Measurements from ENCODE around the gene HDHD2.
A peak's percentile ranks its signal among the peaks of the same experiment; 100 is the strongest.

Gene HDHD2

DNA sequence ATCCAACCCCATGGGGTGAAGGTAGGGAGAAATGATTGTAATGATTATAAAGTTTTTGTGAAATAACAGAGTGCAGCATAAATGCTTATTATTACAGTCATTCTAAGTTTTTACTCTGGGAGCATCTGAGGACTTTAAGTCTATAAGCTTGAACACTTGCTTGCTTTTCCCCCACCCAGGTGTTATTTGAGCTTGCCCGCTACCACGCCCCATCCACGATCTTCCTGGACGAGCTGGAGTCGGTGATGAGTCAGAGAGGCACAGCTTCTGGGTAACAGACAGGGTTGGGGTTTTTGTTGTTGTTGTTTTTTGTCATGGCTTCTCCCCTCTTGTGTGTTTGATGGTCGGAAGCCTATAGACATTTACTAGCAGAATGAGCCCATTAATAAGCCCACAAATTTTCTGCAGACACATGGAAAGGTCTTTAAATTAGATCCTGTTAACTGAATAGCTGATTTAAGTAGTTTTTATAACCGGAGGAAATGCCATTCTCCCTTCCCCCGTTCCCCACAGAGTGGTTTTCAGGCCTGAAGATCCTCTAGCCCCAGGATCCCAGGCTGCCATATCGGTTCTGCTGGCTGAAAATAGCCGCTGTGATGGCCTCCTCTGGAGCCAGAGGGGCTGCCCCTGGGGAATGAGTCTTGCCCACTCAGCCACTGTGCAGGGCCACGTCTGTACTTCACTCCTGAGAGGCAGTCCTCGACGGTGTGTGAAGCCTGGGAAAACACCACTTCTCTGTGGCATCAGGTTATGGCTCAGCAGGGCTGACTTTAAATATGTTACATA lies 75.0 kb downstream of the HDHD2 start:
- Histone ChIP-seq H2BK15ac (ENCODE audit: low read depth, poor library complexity, severe bottlenecking) (no peak overlapping the region), H2AK5ac (ENCODE audit: low read length, severe bottlenecking) (no peak overlapping the region), H3K4me3 (ENCODE audit: insufficient read depth in 1 of 2, low read depth in 1 of 2, low read length in 2 of 2) (no peak overlapping the region), H3K18ac (ENCODE audit: low read depth in 1 of 2, low read length in 2 of 2) (peak overlapping the region in 1 of 2 experiments; percentile 30), H3K79me1 (replicated peaks; ENCODE audit: low read length, poor library complexity, severe bottlenecking) (no peaks in the 10 kb centered on the region), H3K36me3 (ENCODE audit: control insufficient read depth in 1 of 2, insufficient read depth in 2 of 2, low read depth in 1 of 2, low read length in 2 of 2) (peaks cover 0 to 8% of the 10 kb centered on the region in 2 experiments), H3K14ac (ENCODE audit: low read length in 2 of 2) (peak overlapping the region in 1 of 2 experiments; percentile 68), H3K27me3 (ENCODE audit: control insufficient read depth in 1 of 2, insufficient read depth in 1 of 2, low read length in 2 of 2) (no peaks in the 10 kb centered on the region), H3K9ac (ENCODE audit: low read length) (no peak overlapping the region), H2BK120ac (ENCODE audit: low read depth, low read length) (no peak overlapping the region), H2BK5ac (ENCODE audit: low read depth, low read length, poor library complexity, severe bottlenecking) (no peak overlapping the region), H4K91ac (ENCODE audit: low read length) (peak overlapping the region; percentile 47), H3K27ac (ENCODE audit: low read length, poor library complexity, severe bottlenecking) (no peak overlapping the region), H3K9me3 (ENCODE audit: control insufficient read depth, low read length) (no peaks in the 10 kb centered on the region), H3K4me2 (ENCODE audit: low read length, poor library complexity, severe bottlenecking) (no peak overlapping the region), H2BK12ac (ENCODE audit: low read length in 2 of 2) (no peak overlapping the region), H3K4ac (ENCODE audit: low read depth in 1 of 2, low read length in 2 of 2) (no peak overlapping the region), H4K8ac (ENCODE audit: low read length) (peak overlapping the region; percentile 76), H3K23ac (ENCODE audit: low read length in 2 of 2) (no peak overlapping the region), H3K4me1 (ENCODE audit: control insufficient read depth, insufficient read depth, low read depth, low read length) (peaks cover 4% of the 10 kb centered on the region), H2AFZ (ENCODE audit: low read depth, low read length) (no peak overlapping the region)
- 32% methylated on average over 8 of the region's 13 CpGs for WGBS
- peak; percentile 16 for DNase-seq

DNA sequence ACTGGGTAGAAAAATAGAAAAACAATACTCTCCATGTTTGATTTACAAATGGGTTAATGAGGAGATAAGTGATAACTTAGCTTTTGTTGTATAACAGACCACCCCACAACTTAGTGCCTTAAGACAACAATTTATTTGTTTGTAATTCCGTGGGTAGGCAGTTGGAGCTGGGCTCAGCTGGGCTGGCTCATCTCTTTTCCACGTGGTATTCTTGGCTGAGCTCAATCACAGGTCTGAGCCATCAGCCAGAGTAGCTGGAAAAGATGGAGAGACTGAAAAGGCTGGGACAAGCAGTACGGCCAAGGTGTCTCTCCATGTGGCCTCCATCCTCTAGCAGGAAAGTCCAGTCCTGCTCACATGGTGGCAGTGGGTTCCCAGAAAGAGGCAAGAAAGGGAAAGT lies 82.7 kb downstream of the HDHD2 start:
- Histone ChIP-seq H3K14ac (ENCODE audit: low read length in 2 of 2) (no peak overlapping the region), H2BK12ac (ENCODE audit: low read length in 2 of 2) (no peak overlapping the region), H3K4ac (ENCODE audit: low read depth in 1 of 2, low read length in 2 of 2) (no peak overlapping the region), H2BK15ac (ENCODE audit: low read depth, poor library complexity, severe bottlenecking) (no peak overlapping the region), H2BK5ac (ENCODE audit: low read depth, low read length, poor library complexity, severe bottlenecking) (no peak overlapping the region), H4K91ac (ENCODE audit: low read length) (no peak overlapping the region), H2AFZ (ENCODE audit: low read depth, low read length) (no peak overlapping the region), H4K8ac (ENCODE audit: low read length) (no peak overlapping the region), H3K27me3 (ENCODE audit: control insufficient read depth in 1 of 2, insufficient read depth in 1 of 2, low read length in 2 of 2) (no peaks in the 10 kb centered on the region), H3K23ac (ENCODE audit: low read length in 2 of 2) (no peak overlapping the region), H3K4me1 (ENCODE audit: control insufficient read depth, insufficient read depth, low read depth, low read length) (no peaks in the 10 kb centered on the region), H2BK120ac (ENCODE audit: low read depth, low read length) (no peak overlapping the region), H3K36me3 (ENCODE audit: control insufficient read depth in 1 of 2, insufficient read depth in 2 of 2, low read depth in 1 of 2, low read length in 2 of 2) (no peaks in the 10 kb centered on the region), H3K9ac (ENCODE audit: low read length) (no peak overlapping the region), H3K27ac (ENCODE audit: low read length, poor library complexity, severe bottlenecking) (no peak overlapping the region), H3K4me3 (ENCODE audit: insufficient read depth in 1 of 2, low read depth in 1 of 2, low read length in 2 of 2) (no peak overlapping the region), H3K18ac (ENCODE audit: low read depth in 1 of 2, low read length in 2 of 2) (no peak overlapping the region), H3K9me3 (ENCODE audit: control insufficient read depth, low read length) (peaks cover 5% of the 10 kb centered on the region), H3K79me1 (replicated peaks; ENCODE audit: low read length, poor library complexity, severe bottlenecking) (no peaks in the 10 kb centered on the region), H3K4me2 (ENCODE audit: low read length, poor library complexity, severe bottlenecking) (no peak overlapping the region), H2AK5ac (ENCODE audit: low read length, severe bottlenecking) (no peak overlapping the region)
- 81% methylated on average over 3 of the region's 3 CpGs for WGBS
- no peak for DNase-seq

GRCh38 chr18:47063096-47063495 lies 87.2 kb downstream of the HDHD2 start:
- no peak overlapping the region for H2BK12ac ChIP-seq (ENCODE audit: low read length in 2 of 2)
- no peaks in the 10 kb centered on the region for H3K79me1 ChIP-seq (replicated peaks; ENCODE audit: low read length, poor library complexity, severe bottlenecking)
- H2BK15ac ChIP-seq (ENCODE audit: low read depth, poor library complexity, severe bottlenecking), result no peak overlapping the region

GRCh38 chr18:47062471-47062870 lies 87.8 kb downstream of the HDHD2 start:
- Histone ChIP-seq H3K9ac (ENCODE audit: low read length) (no peak overlapping the region), H3K79me1 (replicated peaks; ENCODE audit: low read length, poor library complexity, severe bottlenecking) (no peaks in the 10 kb centered on the region), H2BK15ac (ENCODE audit: low read depth, poor library complexity, severe bottlenecking) (no peak overlapping the region), H3K14ac (ENCODE audit: low read length in 2 of 2) (no peak overlapping the region), H2BK5ac (ENCODE audit: low read depth, low read length, poor library complexity, severe bottlenecking) (no peak overlapping the region), H3K23ac (ENCODE audit: low read length in 2 of 2) (no peak overlapping the region), H3K9me3 (ENCODE audit: control insufficient read depth, low read length) (peaks cover under 1% of the 10 kb centered on the region), H3K4me1 (ENCODE audit: control insufficient read depth, insufficient read depth, low read depth, low read length) (no peaks in the 10 kb centered on the region), H2BK12ac (ENCODE audit: low read length in 2 of 2) (no peak overlapping the region), H4K8ac (ENCODE audit: low read length) (no peak overlapping the region), H3K36me3 (ENCODE audit: control insufficient read depth in 1 of 2, insufficient read depth in 2 of 2, low read depth in 1 of 2, low read length in 2 of 2) (no peaks in the 10 kb centered on the region), H3K18ac (ENCODE audit: low read depth in 1 of 2, low read length in 2 of 2) (no peak overlapping the region), H3K4ac (ENCODE audit: low read depth in 1 of 2, low read length in 2 of 2) (no peak overlapping the region), H2BK120ac (ENCODE audit: low read depth, low read length) (no peak overlapping the region), H3K4me2 (ENCODE audit: low read length, poor library complexity, severe bottlenecking) (no peak overlapping the region), H2AK5ac (ENCODE audit: low read length, severe bottlenecking) (no peak overlapping the region), H4K91ac (ENCODE audit: low read length) (no peak overlapping the region), H3K4me3 (ENCODE audit: insufficient read depth in 1 of 2, low read depth in 1 of 2, low read length in 2 of 2) (no peak overlapping the region), H3K27ac (ENCODE audit: low read length, poor library complexity, severe bottlenecking) (no peak overlapping the region), H2AFZ (ENCODE audit: low read depth, low read length) (no peak overlapping the region), H3K27me3 (ENCODE audit: control insufficient read depth in 1 of 2, insufficient read depth in 1 of 2, low read length in 2 of 2) (no peaks in the 10 kb centered on the region)
- DNase-seq, result no peak
- no CpG with 5 or more reads among the region's 2 CpGs for WGBS

More at GRCh38 chr18:47063096-47063495, 87.2 kb downstream of the HDHD2 start:
- Histone ChIP-seq H3K14ac (ENCODE audit: low read length in 2 of 2) (no peak overlapping the region), H3K9ac (ENCODE audit: low read length) (no peak overlapping the region), H3K9me3 (ENCODE audit: control insufficient read depth, low read length) (peaks cover 5% of the 10 kb centered on the region), H2AK5ac (ENCODE audit: low read length, severe bottlenecking) (no peak overlapping the region), H3K36me3 (ENCODE audit: control insufficient read depth in 1 of 2, insufficient read depth in 2 of 2, low read depth in 1 of 2, low read length in 2 of 2) (no peaks in the 10 kb centered on the region), H3K4me3 (ENCODE audit: insufficient read depth in 1 of 2, low read depth in 1 of 2, low read length in 2 of 2) (no peak overlapping the region), H2BK5ac (ENCODE audit: low read depth, low read length, poor library complexity, severe bottlenecking) (no peak overlapping the region), H4K91ac (ENCODE audit: low read length) (no peak overlapping the region), H2AFZ (ENCODE audit: low read depth, low read length) (no peak overlapping the region), H3K27me3 (ENCODE audit: control insufficient read depth in 1 of 2, insufficient read depth in 1 of 2, low read length in 2 of 2) (no peaks in the 10 kb centered on the region), H3K4me1 (ENCODE audit: control insufficient read depth, insufficient read depth, low read depth, low read length) (no peaks in the 10 kb centered on the region), H4K8ac (ENCODE audit: low read length) (no peak overlapping the region), H3K4ac (ENCODE audit: low read depth in 1 of 2, low read length in 2 of 2) (no peak overlapping the region), H2BK120ac (ENCODE audit: low read depth, low read length) (no peak overlapping the region), H3K27ac (ENCODE audit: low read length, poor library complexity, severe bottlenecking) (no peak overlapping the region), H3K4me2 (ENCODE audit: low read length, poor library complexity, severe bottlenecking) (no peak overlapping the region), H3K18ac (ENCODE audit: low read depth in 1 of 2, low read length in 2 of 2) (no peak overlapping the region), H3K23ac (ENCODE audit: low read length in 2 of 2) (no peak overlapping the region)
- no peak for DNase-seq
- 93% methylated on average over 7 of the region's 8 CpGs for WGBS

All from mesenchymal stem cell (in vitro differentiated cells and primary cell).